Mesendoderm (in vitro differentiated cells): ENCODE results near the gene HAGHL.

Source experiments
- DNase-seq: peaks from one replicate; pipeline ENCODE4 v3.0.0; 2013
- H2AK5ac ChIP-seq: 2 replicates; pipeline ENCODE4 v1.6.1; 2013; ENCODE audit warnings: low read length, inconsistent platforms
- H2BK120ac ChIP-seq: 2 replicates; pipeline ENCODE4 v1.6.1; 2013; ENCODE audit warnings: low read depth, mild to moderate bottlenecking, low read length, moderate library complexity, mixed read lengths
- H2BK15ac ChIP-seq: replicated peaks from 2 replicates; pipeline ENCODE4 v1.6.1; 2013; ENCODE audit warnings: low read depth, mild to moderate bottlenecking, moderate library complexity
- H2BK5ac ChIP-seq: 2 replicates; pipeline ENCODE4 v1.6.1; 2013; ENCODE audit warnings: low read length, inconsistent platforms
- H3K18ac ChIP-seq: 2 replicates; pipeline ENCODE4 v1.6.1; 2013; ENCODE audit warnings: mild to moderate bottlenecking, low read length, mixed read lengths
- H3K23ac ChIP-seq: one replicate; pipeline ENCODE4 v1.6.1; 2013; ENCODE audit warnings: low read length
- H3K27ac ChIP-seq: 2 replicates; pipeline ENCODE4 v1.5.1; 2013; ENCODE audit warnings: low read depth, mild to moderate bottlenecking, inconsistent platforms, low read length, moderate library complexity
- H3K27me3 ChIP-seq: 2 replicates; pipeline ENCODE4 v1.6.1; 2013; ENCODE audit warnings: low read length, control low read depth, mild to moderate bottlenecking, inconsistent platforms; ENCODE audit not compliant: insufficient read depth, poor library complexity
- H3K36me3 ChIP-seq: 2 replicates; pipeline ENCODE4 v1.6.1; 2013; ENCODE audit warnings: low read length, inconsistent platforms; ENCODE audit not compliant: control insufficient read depth, insufficient read depth
- H3K4ac ChIP-seq: one replicate; pipeline ENCODE4 v1.6.1; 2013; ENCODE audit warnings: low read depth, mild to moderate bottlenecking, low read length, moderate library complexity
- H3K4me1 ChIP-seq: 2 replicates; pipeline ENCODE4 v1.6.1; 2013; ENCODE audit warnings: low read depth, low read length, inconsistent platforms; ENCODE audit not compliant: control insufficient read depth
- H3K4me2 ChIP-seq: 2 replicates; pipeline ENCODE4 v1.6.1; 2013; ENCODE audit warnings: low read length
- H3K4me3 ChIP-seq: 2 replicates; pipeline ENCODE4 v1.5.1; 2013; ENCODE audit warnings: mild to moderate bottlenecking, low read length
- H3K56ac ChIP-seq: one replicate; pipeline ENCODE4 v1.6.1; 2013; ENCODE audit warnings: low read length
- H3K79me1 ChIP-seq: 2 replicates; pipeline ENCODE4 v1.6.1; 2013; ENCODE audit warnings: low read length, inconsistent platforms
- H3K79me2 ChIP-seq: 2 replicates; pipeline ENCODE4 v1.6.1; 2013; ENCODE audit warnings: mild to moderate bottlenecking, low read length; ENCODE audit not compliant: control insufficient read depth, insufficient read depth
- H3K9ac ChIP-seq: 2 replicates; pipeline ENCODE4 v1.6.1; 2013; ENCODE audit warnings: low read length, inconsistent platforms
- H4K5ac ChIP-seq: one replicate; pipeline ENCODE4 v1.6.1; 2013; ENCODE audit warnings: low read length
- H4K8ac ChIP-seq: one replicate; pipeline ENCODE4 v1.6.1; 2013; ENCODE audit warnings: low read depth, mild to moderate bottlenecking, control low read depth, low read length, moderate library complexity
- WGBS: extraction: QIAGEN DNeasy Blood & Tissue Kit; methylation state at CpG from one replicate; pipeline ENCODE4 v1.1.7; 2013; ENCODE audit warnings: low lambda C conversion rate, missing lambda C conversion rate; ENCODE audit not compliant: insufficient coverage; ENCODE audit errors: extremely low coverage; 5-methylcytosine and 5-hydroxymethylcytosine counted together

The HAGHL gene

DNA sequence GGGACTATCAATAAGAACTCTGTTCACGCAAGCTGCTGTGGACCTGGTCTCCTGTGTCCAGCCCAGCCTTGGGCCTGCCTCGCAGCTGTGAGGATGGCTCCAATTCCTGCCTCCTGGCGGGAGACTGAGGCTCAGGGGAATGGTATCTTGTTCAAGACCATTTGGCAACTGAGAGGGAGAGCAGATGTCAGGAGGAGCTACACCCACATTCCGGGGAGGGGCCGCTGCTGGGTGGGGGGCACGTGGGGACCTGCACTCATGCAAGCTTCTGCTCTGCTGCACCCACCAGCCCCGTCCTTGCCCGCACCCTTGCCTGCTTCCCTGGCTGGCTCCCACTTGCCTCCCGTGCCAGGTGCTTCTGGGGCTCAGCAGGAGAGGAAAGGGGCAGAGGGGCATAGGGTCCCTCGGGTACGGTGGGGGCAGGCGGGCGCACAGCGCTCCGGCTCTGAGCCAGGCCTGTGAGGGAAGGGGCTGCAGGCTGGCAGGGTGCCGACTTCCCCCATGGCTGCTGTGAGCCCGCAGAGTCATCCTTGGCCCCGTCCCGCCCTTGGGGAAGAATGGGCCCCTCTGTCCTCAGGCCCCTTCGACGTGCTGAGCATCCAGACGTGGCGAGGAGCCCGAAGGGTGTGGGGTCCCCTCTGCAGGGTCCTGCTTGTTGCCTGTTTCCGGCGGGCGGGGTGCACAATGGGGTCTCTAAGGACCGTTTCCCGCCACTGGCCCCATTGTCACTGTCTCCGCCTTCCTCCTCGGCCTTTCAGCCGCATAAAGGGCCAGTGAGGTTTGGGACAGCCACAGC lies 9.3 kb upstream of the HAGHL start:
- Histone ChIP-seq H3K4ac (no peak overlapping the region), H3K9ac (no peak overlapping the region), H2BK5ac (no peak overlapping the region), H2AK5ac (no peak overlapping the region), H3K23ac (no peak overlapping the region), H4K5ac (no peak overlapping the region), H3K79me2 (no peaks in the 10 kb centered on the region), H3K4me2 (no peak overlapping the region), H3K18ac (no peak overlapping the region), H3K4me1 (peaks cover 4% of the 10 kb centered on the region), H3K27ac (no peak overlapping the region), H3K56ac (no peak overlapping the region), H2BK15ac (no peak overlapping the region), H3K27me3 (peaks cover 7% of the 10 kb centered on the region), H4K8ac (no peak overlapping the region), H3K36me3 (no peaks in the 10 kb centered on the region), H2BK120ac (no peak overlapping the region), H3K79me1 (no peaks in the 10 kb centered on the region), H3K4me3 (no peak overlapping the region)
- no CpG with 5 or more reads among the region's 32 CpGs for WGBS
- DNase-seq, result no peak

- Histone ChIP-seq H2AK5ac (no peak overlapping the region), H3K27me3 (peaks cover 7% of the 10 kb centered on the region), H3K4me2 (no peak overlapping the region), H3K4me1 (peaks cover 4% of the 10 kb centered on the region), H2BK120ac (no peak overlapping the region), H4K5ac (no peak overlapping the region), H2BK15ac (no peak overlapping the region), H3K36me3 (no peaks in the 10 kb centered on the region), H3K27ac (no peak overlapping the region), H3K4me3 (no peak overlapping the region), H3K18ac (no peak overlapping the region), H3K9ac (no peak overlapping the region), H3K56ac (no peak overlapping the region), H3K79me2 (no peaks in the 10 kb centered on the region), H3K23ac (no peak overlapping the region), H2BK5ac (no peak overlapping the region), H4K8ac (no peak overlapping the region), H3K79me1 (no peaks in the 10 kb centered on the region), H3K4ac (no peak overlapping the region)
- DNase-seq, result no peak
- no CpG with 5 or more reads among the region's 9 CpGs for WGBS
These were observed 8.5 kb upstream of the HAGHL start for GRCh38 chr16:718389-718788.

- no peak overlapping the region for H3K9ac ChIP-seq
- H3K4me3 ChIP-seq, result no peak overlapping the region
- no peak overlapping the region for H2AK5ac ChIP-seq
- H3K4me2 ChIP-seq, result no peak overlapping the region
- H3K23ac ChIP-seq, result no peak overlapping the region
- H2BK15ac ChIP-seq, result no peak overlapping the region
- H2BK120ac ChIP-seq, result no peak overlapping the region
- peaks cover 7% of the 10 kb centered on the region for H3K27me3 ChIP-seq
- H3K79me1 ChIP-seq, result no peaks in the 10 kb centered on the region
- no peak for DNase-seq
- no peak overlapping the region for H3K18ac ChIP-seq
- no peak overlapping the region for H3K27ac ChIP-seq
- H3K36me3 ChIP-seq, result no peaks in the 10 kb centered on the region
- peaks cover 4% of the 10 kb centered on the region for H3K4me1 ChIP-seq
- H2BK5ac ChIP-seq, result no peak overlapping the region
- H4K5ac ChIP-seq, result no peak overlapping the region
- no CpG with 5 or more reads among the region's 6 CpGs for WGBS
- no peaks in the 10 kb centered on the region for H3K79me2 ChIP-seq
- H3K4ac ChIP-seq, result no peak overlapping the region
- H4K8ac ChIP-seq, result no peak overlapping the region
- no peak overlapping the region for H3K56ac ChIP-seq
These were observed 8.0 kb upstream of the HAGHL start for GRCh38 chr16:718922-719321.

- Histone ChIP-seq H2BK5ac (no peak overlapping the region), H3K4ac (no peak overlapping the region), H3K36me3 (no peaks in the 10 kb centered on the region), H3K27ac (no peak overlapping the region), H4K8ac (no peak overlapping the region), H3K27me3 (peaks cover 7% of the 10 kb centered on the region), H3K79me1 (no peaks in the 10 kb centered on the region), H3K18ac (no peak overlapping the region), H4K5ac (no peak overlapping the region), H2BK120ac (no peak overlapping the region), H3K4me3 (no peak overlapping the region), H3K4me1 (peaks cover 4% of the 10 kb centered on the region), H2BK15ac (no peak overlapping the region), H2AK5ac (no peak overlapping the region), H3K9ac (peak overlapping the region; percentile 95), H3K56ac (peak overlapping the region; percentile 98), H3K4me2 (peak overlapping the region; percentile 92), H3K79me2 (no peaks in the 10 kb centered on the region), H3K23ac (no peak overlapping the region)
- DNase-seq, result no peak
- WGBS, result no CpG with 5 or more reads among the region's 16 CpGs
These were observed 7.0 kb upstream of the HAGHL start for GRCh38 chr16:719815-720446.

- peaks cover 4% of the 10 kb centered on the region for H3K4me1 ChIP-seq
- H2BK5ac ChIP-seq, result peak overlapping the region; percentile 89
- H3K23ac ChIP-seq, result peak overlapping the region; percentile 66
- H3K27ac ChIP-seq, result peak overlapping the region; percentile 80
- peak overlapping the region; percentile 98 for H3K56ac ChIP-seq
- H2AK5ac ChIP-seq, result no peak overlapping the region
- H3K27me3 ChIP-seq, result peaks cover 4% of the 10 kb centered on the region
- no peaks in the 10 kb centered on the region for H3K36me3 ChIP-seq
- peak overlapping the region; percentile 50 for H3K4ac ChIP-seq
- H3K18ac ChIP-seq, result peak overlapping the region; percentile 35
- no peak overlapping the region for H2BK120ac ChIP-seq
- no peak overlapping the region for H4K8ac ChIP-seq
- H3K79me2 ChIP-seq, result no peaks in the 10 kb centered on the region
- DNase-seq, result peak; percentile 83
- H3K4me2 ChIP-seq, result peak overlapping the region; percentile 92
- H3K79me1 ChIP-seq, result no peaks in the 10 kb centered on the region
- H3K9ac ChIP-seq, result peak overlapping the region; percentile 95
- WGBS, result no CpG with 5 or more reads among the region's 38 CpGs
- peak overlapping the region; percentile 65 for H3K4me3 ChIP-seq
- no peak overlapping the region for H2BK15ac ChIP-seq
- H4K5ac ChIP-seq, result no peak overlapping the region
These were observed 6.4 kb upstream of the HAGHL start for GRCh38 chr16:720447-720989.
